Esophagus squamous epithelium (tissue), 4 donors: ENCODE measurements around the gene KHK.
A peak's percentile ranks its signal among the peaks of the same experiment; 100 is the strongest.

Experiments used
- POLR2A ChIP-seq, 4 donors: fragments of 450-650 bp; IDR thresholded peaks; one replicate each; pipeline ENCODE4 v1.6.1; 2017; ENCODE audit warnings: antibody characterized with exemption in 4 of 4, mild to moderate bottlenecking in 4 of 4, moderate library complexity in 3 of 4
- TF ChIP-seq, protein P1 (sequence below), 6 experiments: fragments of 450-650 bp in 4 of 6; fragments of 200-600 bp in 2 of 6; sonication (generic) in 2 of 6; IDR thresholded peaks; one replicate each; pipeline ENCODE4 v1.5.1; 2016 to 2019; ENCODE audit warnings: antibody characterized with exemption in 6 of 6, mild to moderate bottlenecking in 4 of 6, moderate library complexity in 4 of 6

DNA sequence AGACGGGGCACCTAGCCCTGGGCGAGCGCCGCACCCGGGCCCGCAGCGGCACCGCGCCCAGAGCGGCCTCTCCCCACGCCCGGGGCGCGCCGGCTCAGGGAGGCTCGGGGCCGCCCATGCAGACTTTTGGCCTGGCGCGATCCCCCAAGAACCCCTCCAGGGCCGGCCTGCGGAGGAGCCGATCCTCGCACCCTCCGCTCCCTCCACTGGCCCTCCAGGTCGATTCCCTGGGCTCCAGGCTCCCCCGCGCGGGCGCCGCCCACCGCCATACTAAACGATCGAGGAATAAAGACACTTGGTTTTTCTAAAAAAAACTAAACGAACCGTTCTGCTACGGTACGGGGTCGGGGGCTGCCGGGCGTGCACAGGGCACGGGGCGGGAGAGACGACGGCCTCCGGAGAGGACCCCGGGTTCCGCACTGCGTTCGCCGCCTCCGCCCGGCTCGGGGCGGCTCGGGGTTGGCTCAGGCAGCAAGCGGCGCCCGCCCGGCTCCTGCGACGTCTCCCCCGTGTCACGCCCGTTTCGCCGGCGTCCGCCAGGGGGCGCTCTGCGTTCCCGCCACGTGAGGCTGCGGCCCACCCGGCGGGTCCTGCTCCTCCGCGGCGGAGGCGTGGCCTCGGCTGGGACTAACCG, 365 bp upstream of the KHK start:
- TF ChIP-seq, protein P1, sequence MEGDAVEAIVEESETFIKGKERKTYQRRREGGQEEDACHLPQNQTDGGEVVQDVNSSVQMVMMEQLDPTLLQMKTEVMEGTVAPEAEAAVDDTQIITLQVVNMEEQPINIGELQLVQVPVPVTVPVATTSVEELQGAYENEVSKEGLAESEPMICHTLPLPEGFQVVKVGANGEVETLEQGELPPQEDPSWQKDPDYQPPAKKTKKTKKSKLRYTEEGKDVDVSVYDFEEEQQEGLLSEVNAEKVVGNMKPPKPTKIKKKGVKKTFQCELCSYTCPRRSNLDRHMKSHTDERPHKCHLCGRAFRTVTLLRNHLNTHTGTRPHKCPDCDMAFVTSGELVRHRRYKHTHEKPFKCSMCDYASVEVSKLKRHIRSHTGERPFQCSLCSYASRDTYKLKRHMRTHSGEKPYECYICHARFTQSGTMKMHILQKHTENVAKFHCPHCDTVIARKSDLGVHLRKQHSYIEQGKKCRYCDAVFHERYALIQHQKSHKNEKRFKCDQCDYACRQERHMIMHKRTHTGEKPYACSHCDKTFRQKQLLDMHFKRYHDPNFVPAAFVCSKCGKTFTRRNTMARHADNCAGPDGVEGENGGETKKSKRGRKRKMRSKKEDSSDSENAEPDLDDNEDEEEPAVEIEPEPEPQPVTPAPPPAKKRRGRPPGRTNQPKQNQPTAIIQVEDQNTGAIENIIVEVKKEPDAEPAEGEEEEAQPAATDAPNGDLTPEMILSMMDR (IDR thresholded peaks at IDR 0.05): peak; percentile 76 to 98 (median 97)
- peak in 2 of 4 donors; percentile 70 to 74 for TF ChIP-seq POLR2A (IDR thresholded peaks at IDR 0.05)
